H1 (cell line): Measurements from ENCODE around the gene SMOC2. TPM values are rescaled to one million over a fixed set of nuclear protein-coding genes. Genes with fewer than 3 reads are reported as not detected.

Experiments used
- CTCF ChIA-PET: fragments of 300-600 bp; sonication (Branson Sonifier 250); formaldehyde crosslinking; loops from one replicate; lab custom pipeline; 2021; ENCODE audit not compliant: partially characterized antibody; lab: Charles Lee
- POLR2A ChIA-PET: fragments of 300-600 bp; sonication (Branson Sonifier 250); formaldehyde crosslinking; loops from one replicate; lab custom pipeline; 2021; ENCODE audit warnings: inconsistent platforms; ENCODE audit not compliant: partially characterized antibody; lab: Charles Lee
- DNase-seq, 2 experiments: peaks; one replicate each; pipeline versions ENCODE4 v3.0.0 to v3.0.0-alpha.2; 2010 to 2022; ENCODE audit warnings: low spot score in 2 of 2, low read depth in 1 of 2, mixed read lengths in 1 of 2
- FAIRE-seq: peaks from 2 replicates; lab custom pipeline; 2011; peaks lifted over from hg19 to GRCh38; lab: Jason Lieb, UNC
- H2AFZ ChIP-seq: 2 replicates; pipeline ENCODE4 v1.8.1; 2012; ENCODE audit warnings: low read length, inconsistent platforms
- H2AK5ac ChIP-seq: 2 replicates; pipeline ENCODE4 v1.6.1; 2013; ENCODE audit warnings: low read depth, low read length
- H2BK120ac ChIP-seq: replicated peaks from 2 replicates; pipeline ENCODE3; 2013; ENCODE audit warnings: low read depth, low read length, inconsistent platforms
- H2BK12ac ChIP-seq: 2 replicates; pipeline ENCODE4 v1.6.1; 2013; ENCODE audit warnings: low read depth, low read length
- H2BK15ac ChIP-seq: 2 replicates; pipeline ENCODE4 v1.6.1; 2013; ENCODE audit warnings: low read length
- H2BK20ac ChIP-seq: 2 replicates; pipeline ENCODE4 v1.6.1; 2013; ENCODE audit warnings: low read length
- H2BK5ac ChIP-seq: 2 replicates; pipeline ENCODE4 v1.6.1; 2013; ENCODE audit warnings: low read depth, low read length
- H3K14ac ChIP-seq: 2 replicates; pipeline ENCODE4 v1.6.1; 2013; ENCODE audit warnings: inconsistent platforms; ENCODE audit not compliant: insufficient read length
- H3K18ac ChIP-seq: 2 replicates; pipeline ENCODE4 v1.6.1; 2013; ENCODE audit warnings: low read length; ENCODE audit errors: extremely low read depth
- H3K23ac ChIP-seq: 2 replicates; pipeline ENCODE4 v1.6.1; 2013; ENCODE audit warnings: inconsistent platforms; ENCODE audit not compliant: insufficient read length
- H3K23me2 ChIP-seq: 2 replicates; pipeline ENCODE4 v1.6.1; 2013; ENCODE audit warnings: low read depth, low read length
- H3K27ac ChIP-seq: 2 replicates; pipeline ENCODE4 v1.6.1; 2011; ENCODE audit warnings: low read depth, low read length, inconsistent platforms
- H3K27me3 ChIP-seq, 4 experiments: replicated peaks in 1 of 4; 1 replicate in 1 of 4; 2 replicates in 3 of 4; pipeline versions ENCODE4 v1.6.1 to v1.8.1; 2011 to 2013; ENCODE audit warnings: low read length in 3 of 4, mild to moderate bottlenecking in 3 of 4, inconsistent platforms in 2 of 4, mixed read lengths in 2 of 4, moderate library complexity in 1 of 4; ENCODE audit not compliant: control insufficient read depth in 3 of 4, insufficient read depth in 3 of 4; ENCODE audit errors: extremely low read depth in 1 of 4
- H3K36me3 ChIP-seq, 4 experiments: 2 replicates each; pipeline versions ENCODE4 v1.6.1 to v1.8.1; 2011 to 2013; ENCODE audit warnings: mild to moderate bottlenecking in 4 of 4, low read length in 3 of 4, moderate library complexity in 2 of 4, control low read depth in 1 of 4, inconsistent platforms in 1 of 4; ENCODE audit not compliant: insufficient read depth in 4 of 4, control insufficient read depth in 2 of 4
- H3K4ac ChIP-seq: replicated peaks from 2 replicates; pipeline ENCODE3; 2013; ENCODE audit warnings: low read length, low read depth, mixed read lengths, inconsistent platforms; ENCODE audit not compliant: insufficient read length
- H3K4me1 ChIP-seq, 4 experiments: replicated peaks in 1 of 4; 1 replicate in 1 of 4; 2 replicates in 3 of 4; pipeline versions ENCODE4 v1.6.1 to v1.8.1; 2011 to 2013; ENCODE audit warnings: low read length in 3 of 4, inconsistent platforms in 2 of 4, mixed read lengths in 1 of 4; ENCODE audit not compliant: insufficient read depth in 4 of 4, control insufficient read depth in 3 of 4
- H3K4me2 ChIP-seq, 2 experiments: 2 replicates each; pipeline versions ENCODE4 v1.6.1 to v1.8.1; 2011 to 2013; ENCODE audit warnings: low read depth in 2 of 2, low read length in 2 of 2, control low read depth in 1 of 2, inconsistent platforms in 1 of 2, mild to moderate bottlenecking in 1 of 2; ENCODE audit not compliant: insufficient read depth in 1 of 2
- H3K4me3 ChIP-seq, 4 experiments: fragments of 200-600, 300-600 bp in 1 of 4; sonication (generic), shearing (Covaris generic), sonication (Bioruptor Twin) in 1 of 4; 2 replicates each; pipeline versions ENCODE4 v1.5.1 to v1.8.1; 2011 to 2016; ENCODE audit warnings: low read length in 4 of 4, low read depth in 3 of 4, control low read depth in 2 of 4, inconsistent platforms in 2 of 4, mild to moderate bottlenecking in 2 of 4, mixed read lengths in 1 of 4, moderate library complexity in 1 of 4; ENCODE audit not compliant: insufficient read depth in 2 of 4; ENCODE audit errors: extremely low read depth in 1 of 4
- H3K56ac ChIP-seq: replicated peaks from 2 replicates; pipeline ENCODE3; 2013; ENCODE audit warnings: low read depth, mild to moderate bottlenecking, mixed read lengths, low read length, inconsistent platforms; ENCODE audit not compliant: insufficient read length
- H3K79me1 ChIP-seq: 2 replicates; pipeline ENCODE4 v1.6.1; 2013; ENCODE audit warnings: low read depth, low read length, control low read depth
- H3K79me2 ChIP-seq, 2 experiments: 2 replicates each; pipeline versions ENCODE4 v1.6.1 to v1.8.1; 2012 to 2013; ENCODE audit warnings: low read length in 2 of 2, mild to moderate bottlenecking in 2 of 2, inconsistent platforms in 1 of 2; ENCODE audit not compliant: insufficient read depth in 2 of 2, control insufficient read depth in 1 of 2
- H3K9ac ChIP-seq, 4 experiments: replicated peaks in 1 of 4; 1 replicate in 1 of 4; 2 replicates in 3 of 4; pipeline versions ENCODE4 v1.6.1 to v1.8.1; 2011 to 2013; ENCODE audit warnings: low read depth in 3 of 4, low read length in 3 of 4, control low read depth in 2 of 4, mild to moderate bottlenecking in 2 of 4, moderate library complexity in 2 of 4, inconsistent platforms in 1 of 4; ENCODE audit errors: extremely low read depth in 1 of 4
- H3K9me3 ChIP-seq, 2 experiments: 2 replicates each; pipeline versions ENCODE4 v1.6.1 to v1.8.1; 2012 to 2013; ENCODE audit warnings: mild to moderate bottlenecking in 2 of 2, moderate library complexity in 2 of 2, control low read depth in 1 of 2, inconsistent platforms in 1 of 2, low read depth in 1 of 2, low read length in 1 of 2, mixed read lengths in 1 of 2; ENCODE audit not compliant: insufficient read depth in 2 of 2
- H4K20me1 ChIP-seq, 2 experiments: replicated peaks in 1 of 2; 2 replicates each; pipeline versions ENCODE3 to v1.8.1; 2011 to 2013; ENCODE audit warnings: inconsistent platforms in 2 of 2, low read length in 2 of 2, mild to moderate bottlenecking in 1 of 2; ENCODE audit not compliant: insufficient read depth in 2 of 2, control insufficient read depth in 1 of 2
- H4K5ac ChIP-seq: 2 replicates; pipeline ENCODE4 v1.6.1; 2013; ENCODE audit warnings: low read length, low read depth, mixed read lengths, inconsistent platforms; ENCODE audit not compliant: insufficient read length
- H4K8ac ChIP-seq: 2 replicates; pipeline ENCODE4 v1.8.0; 2013; ENCODE audit warnings: mild to moderate bottlenecking, moderate library complexity, low read length, inconsistent platforms; ENCODE audit not compliant: insufficient read depth; ENCODE audit errors: extremely low read depth
- H4K91ac ChIP-seq: replicated peaks from 2 replicates; pipeline ENCODE3; 2013; ENCODE audit warnings: low read length, mixed read lengths, inconsistent platforms; ENCODE audit not compliant: insufficient read length
- CBX8 ChIP-seq: fragments of 300-800, 300-1000 bp; sonication (generic); IDR thresholded peaks from 2 replicates; pipeline ENCODE4 v1.7.1; 2016; ENCODE audit warnings: low read depth, low read length, borderline replicate concordance
- CTBP2 ChIP-seq: IDR thresholded peaks from 2 replicates; pipeline ENCODE4 v1.7.0; 2011; ENCODE audit warnings: borderline replicate concordance, mild to moderate bottlenecking, moderate library complexity, mixed read lengths, low read length; ENCODE audit not compliant: insufficient read depth, insufficient read length
- JUN ChIP-seq: IDR thresholded peaks from 2 replicates; pipeline ENCODE4 v1.6.1; 2011; ENCODE audit warnings: low read depth, mild to moderate bottlenecking, improper control_type of control experiment, low read length
- RBBP5 ChIP-seq: IDR thresholded peaks from 2 replicates; pipeline ENCODE4 v1.7.1; 2012; ENCODE audit warnings: low read depth, mild to moderate bottlenecking, inconsistent platforms, low read length, moderate library complexity, borderline replicate concordance
- SAP30 ChIP-seq: fragments of 300-600 bp; sonication (generic); IDR thresholded peaks from 2 replicates; pipeline ENCODE4 v1.7.1; 2012; ENCODE audit warnings: low read length, moderate library complexity, mild to moderate bottlenecking, inconsistent platforms; ENCODE audit not compliant: insufficient read depth, insufficient replicate concordance
- SP4 ChIP-seq: IDR thresholded peaks from 2 replicates; pipeline ENCODE4 v1.6.1; 2012; ENCODE audit warnings: low read length, inconsistent platforms
- TEAD4 ChIP-seq: IDR thresholded peaks from 2 replicates; pipeline ENCODE4 v1.6.1; 2012; ENCODE audit warnings: low read depth, low read length, inconsistent platforms, mixed read lengths
- WGBS, 2 experiments: shearing (Covaris generic) in 1 of 2; methylation state at CpG; one replicate each; pipeline versions ENCODE4 v1.1.6 to v1.1.7; 2013 to 2015; ENCODE audit warnings: low lambda C conversion rate in 2 of 2, mixed read lengths in 2 of 2, inconsistent platforms in 1 of 2, low coverage in 1 of 2, missing lambda C conversion rate in 1 of 2; ENCODE audit not compliant: insufficient replicate concordance in 2 of 2, insufficient coverage in 1 of 2, insufficient read length in 1 of 2; ENCODE audit errors: extremely low coverage in 1 of 2, missing lambda C conversion rate in 1 of 2; 5-methylcytosine and 5-hydroxymethylcytosine counted together
- polyA plus RNA-seq, 7 experiments: library from polyadenylated mRNA; depleted of rRNA in 3 of 7; stranded (reverse) in 5 of 7; unstranded in 2 of 7; fragments of >200 nt in 5 of 7; fragments of 200-250 nt in 2 of 7; gene quantifications; 1 replicate in 5 of 7; 2 replicates in 1 of 7; 4 replicates in 1 of 7; pipeline versions ENCODE4 v1.2.1 to v1.2.3, GENCODE V29; 2011 to 2013; ENCODE audit warnings: missing spikeins in 2 of 7, mixed read lengths in 2 of 7
- total RNA-seq: library from RNA; stranded (reverse); fragmentation: NEBNext Ultra II Directional; extraction: Animal tissue kit (Norgen Biotek cat#: 25700); gene quantifications from 2 replicates; pipeline ENCODE4 v1.2.1, GENCODE V29; 2021
- TF ChIP-seq, protein P1 (sequence below), 3 experiments: IDR thresholded peaks; 1 replicate in 2 of 3; 2 replicates in 1 of 3; pipeline versions ENCODE4 v1.5.1 to v1.6.1; 2011; ENCODE audit warnings: low read length in 3 of 3, mild to moderate bottlenecking in 3 of 3, inconsistent platforms in 2 of 3, low read depth in 1 of 3, moderate library complexity in 1 of 3; ENCODE audit not compliant: insufficient read depth in 1 of 3; ENCODE audit errors: control extremely low read depth in 1 of 3
- TF ChIP-seq, protein P2 (sequence below): IDR thresholded peaks from 2 replicates; pipeline ENCODE4 v1.6.1; 2012; ENCODE audit warnings: inconsistent platforms
- TF ChIP-seq, protein P3 (sequence below): IDR thresholded peaks from 2 replicates; pipeline ENCODE4 v1.6.1; 2011; ENCODE audit warnings: low read depth, mild to moderate bottlenecking, low read length; ENCODE audit not compliant: insufficient read depth

SMOC2 gene
- total and polyA plus RNA-seq, 2 of the 8 experiments (the other 6 are each of a cell fraction or from before 2014, with no cell fraction given): 7.7 to 8.5 TPM

DNA sequence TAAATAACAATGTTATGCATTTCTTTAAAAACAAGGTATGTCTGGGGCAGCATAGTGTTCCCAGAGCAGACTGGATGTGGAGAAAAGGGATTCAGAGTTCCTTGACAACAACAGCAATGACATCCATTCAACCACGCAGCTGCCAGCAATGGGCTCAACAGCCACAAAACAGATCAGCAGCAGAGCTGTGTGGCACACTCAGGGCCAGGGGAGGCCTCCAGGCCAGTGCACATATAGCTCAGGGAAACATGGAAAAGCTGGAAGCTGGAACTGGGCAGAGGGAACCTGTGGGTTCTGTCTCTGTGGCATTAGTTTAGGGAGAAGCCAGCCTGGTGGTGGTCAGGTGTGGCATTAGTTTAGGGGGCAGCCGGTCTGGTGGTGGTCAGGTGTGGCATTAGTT, 148.3 kb downstream of the SMOC2 start:
- Histone ChIP-seq H2BK12ac (no peak overlapping the region), H3K56ac (no peak overlapping the region)
- CTCF ChIA-PET: no interaction called here

More for the DNA sequence above, 148.3 kb downstream of the SMOC2 start:
- H4K20me1 ChIP-seq: no peaks in the 10 kb centered on the region
- no peak overlapping the region for H3K4ac ChIP-seq
- H3K9ac ChIP-seq: no peak overlapping the region
- no peak for DNase-seq
- H2BK120ac ChIP-seq: no peak overlapping the region
- no peak for TF ChIP-seq TEAD4
- no peak for TF ChIP-seq CTBP2
- TF ChIP-seq, protein P1, sequence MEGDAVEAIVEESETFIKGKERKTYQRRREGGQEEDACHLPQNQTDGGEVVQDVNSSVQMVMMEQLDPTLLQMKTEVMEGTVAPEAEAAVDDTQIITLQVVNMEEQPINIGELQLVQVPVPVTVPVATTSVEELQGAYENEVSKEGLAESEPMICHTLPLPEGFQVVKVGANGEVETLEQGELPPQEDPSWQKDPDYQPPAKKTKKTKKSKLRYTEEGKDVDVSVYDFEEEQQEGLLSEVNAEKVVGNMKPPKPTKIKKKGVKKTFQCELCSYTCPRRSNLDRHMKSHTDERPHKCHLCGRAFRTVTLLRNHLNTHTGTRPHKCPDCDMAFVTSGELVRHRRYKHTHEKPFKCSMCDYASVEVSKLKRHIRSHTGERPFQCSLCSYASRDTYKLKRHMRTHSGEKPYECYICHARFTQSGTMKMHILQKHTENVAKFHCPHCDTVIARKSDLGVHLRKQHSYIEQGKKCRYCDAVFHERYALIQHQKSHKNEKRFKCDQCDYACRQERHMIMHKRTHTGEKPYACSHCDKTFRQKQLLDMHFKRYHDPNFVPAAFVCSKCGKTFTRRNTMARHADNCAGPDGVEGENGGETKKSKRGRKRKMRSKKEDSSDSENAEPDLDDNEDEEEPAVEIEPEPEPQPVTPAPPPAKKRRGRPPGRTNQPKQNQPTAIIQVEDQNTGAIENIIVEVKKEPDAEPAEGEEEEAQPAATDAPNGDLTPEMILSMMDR (IDR thresholded peaks at IDR 0.05; ENCODE audit: control extremely low read depth in 1 of 3, insufficient read depth in 1 of 3, low read depth in 1 of 3, low read length in 3 of 3): no peak
- TF ChIP-seq, protein P2, sequence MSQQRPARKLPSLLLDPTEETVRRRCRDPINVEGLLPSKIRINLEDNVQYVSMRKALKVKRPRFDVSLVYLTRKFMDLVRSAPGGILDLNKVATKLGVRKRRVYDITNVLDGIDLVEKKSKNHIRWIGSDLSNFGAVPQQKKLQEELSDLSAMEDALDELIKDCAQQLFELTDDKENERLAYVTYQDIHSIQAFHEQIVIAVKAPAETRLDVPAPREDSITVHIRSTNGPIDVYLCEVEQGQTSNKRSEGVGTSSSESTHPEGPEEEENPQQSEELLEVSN: no peak
- no peak for TF ChIP-seq CBX8
- TF ChIP-seq RBBP5: no peak
- TF ChIP-seq, protein P3, sequence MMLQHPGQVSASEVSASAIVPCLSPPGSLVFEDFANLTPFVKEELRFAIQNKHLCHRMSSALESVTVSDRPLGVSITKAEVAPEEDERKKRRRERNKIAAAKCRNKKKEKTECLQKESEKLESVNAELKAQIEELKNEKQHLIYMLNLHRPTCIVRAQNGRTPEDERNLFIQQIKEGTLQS: no peak
- TF ChIP-seq SP4: no peak
- TF ChIP-seq JUN: no peak
- TF ChIP-seq SAP30: no peak
- peaks cover 0 to 3% (median 1%) of the 10 kb centered on the region in 4 experiments; a peak in 3 of 7 replicates for H3K4me1 ChIP-seq
- no peak for FAIRE-seq
- H3K23me2 ChIP-seq: no peaks in the 10 kb centered on the region
- no peak overlapping the region for H4K91ac ChIP-seq
- no peak overlapping the region for H2BK5ac ChIP-seq
- 94% methylated on average over 2 of the region's 2 CpGs; no CpG with 5 or more reads in 1 of the 2 experiments for WGBS, 2 experiments
- no peak overlapping the region for H2BK20ac ChIP-seq
- H3K79me2 ChIP-seq: no peaks in the 10 kb centered on the region
- H3K27ac ChIP-seq: no peak overlapping the region
- no peak overlapping the region for H2AK5ac ChIP-seq
- H3K4me3 ChIP-seq: no peak overlapping the region
- H3K79me1 ChIP-seq: no peaks in the 10 kb centered on the region
- H2AFZ ChIP-seq: no peak overlapping the region
- H3K14ac ChIP-seq: no peak overlapping the region
- no peak overlapping the region for H4K5ac ChIP-seq
- no peak overlapping the region for H3K18ac ChIP-seq
- no peaks in the 10 kb centered on the region for H3K27me3 ChIP-seq
- H4K8ac ChIP-seq: no peak overlapping the region
- H3K23ac ChIP-seq: no peak overlapping the region
- H3K9me3 ChIP-seq: no peaks in the 10 kb centered on the region
- POLR2A ChIA-PET: no interaction called here
- no peak overlapping the region for H3K4me2 ChIP-seq
- no peaks in the 10 kb centered on the region for H3K36me3 ChIP-seq
- no peak overlapping the region for H2BK15ac ChIP-seq
